ENCODE measurements around the gene FRG2.
A peak's percentile ranks its signal among the peaks of the same experiment; 100 is the strongest.
"Not testable (repeated sequence)": the region's sequence is repeated elsewhere in the genome, so short reads cannot be mapped to it uniquely, and the experiment has no call there.

The FRG2 gene

GRCh38 chr4:190027156-190027555 lies at the start of gene FRG2:
Gene FRG2 (minus strand): TSS chr4:190027256. CDS start chr4:190027204, 52 bp downstream.
- not testable (repeated sequence) for DNase-seq

GRCh38 chr4:190068351-190068750 lies 41.3 kb upstream of the FRG2 start:
- peak; percentile 2 for DNase-seq

- not testable (repeated sequence) for DNase-seq
These were observed 37.7 kb upstream of the FRG2 start for GRCh38 chr4:190064805-190065204.

GRCh38 chr4:190064342-190064741 lies 37.3 kb upstream of the FRG2 start, which contains the start of gene DBET:
Gene DBET (plus strand): TSS chr4:190064502.
- not testable (repeated sequence) for DNase-seq

GRCh38 chr4:190058997-190059396 lies 31.9 kb upstream of the FRG2 start:
- DNase-seq, result not testable (repeated sequence)

GRCh38 chr4:190049378-190050239 lies 22.6 kb upstream of the FRG2 start:
- not testable (repeated sequence) for DNase-seq

GRCh38 chr4:190047627-190048026 lies 20.6 kb upstream of the FRG2 start:
- DNase-seq, result not testable (repeated sequence)

GRCh38 chr4:190040873-190041272 lies 13.8 kb upstream of the FRG2 start:
- not testable (repeated sequence) for DNase-seq

- DNase-seq, result not testable (repeated sequence)
These were observed 10.8 kb upstream of the FRG2 start for GRCh38 chr4:190037704-190038388.

- DNase-seq, result not testable (repeated sequence)
These were observed 4.2 kb upstream of the FRG2 start for GRCh38 chr4:190031264-190031663.

- DNase-seq, result not testable (repeated sequence)
These were observed 4.3 kb downstream of the FRG2 start for GRCh38 chr4:190022614-190023281.

- not testable (repeated sequence) for DNase-seq
These were observed 5.1 kb downstream of the FRG2 start for GRCh38 chr4:190021973-190022372.

- peak; percentile 31 for DNase-seq
These were observed 6.0 kb downstream of the FRG2 start for GRCh38 chr4:190020790-190021717.

- not testable (repeated sequence) for DNase-seq
These were observed 7.1 kb downstream of the FRG2 start for GRCh38 chr4:190019859-190020463.

- DNase-seq, result no peak
These were observed 7.8 kb downstream of the FRG2 start for GRCh38 chr4:190019023-190019858.

GRCh38 chr4:190018201-190018920 lies 8.7 kb downstream of the FRG2 start:
- no peak for DNase-seq

GRCh38 chr4:190017357-190018200 lies 9.5 kb downstream of the FRG2 start:
- DNase-seq, result no peak

- no peak for DNase-seq
These were observed 10.4 kb downstream of the FRG2 start for GRCh38 chr4:190016369-190017289.
